ENCODE results near the gene TOM1L1.

Gene TOM1L1

GRCh38 chr17:54982399-54982798 lies 81.7 kb downstream of the TOM1L1 start:
- Histone ChIP-seq H3K36me3 (peaks cover 9% of the 10 kb centered on the region), H3K4me3 (no peak overlapping the region), H3K9me3 (peaks cover 19% of the 10 kb centered on the region), H3K27ac (no peak overlapping the region), H4K20me1 (no peaks in the 10 kb centered on the region), H3K4me2 (no peak overlapping the region), H3K9ac (no peak overlapping the region), H3K27me3 (no peaks in the 10 kb centered on the region), H3K4me1 (no peaks in the 10 kb centered on the region)
- TF ChIP-seq Cebpa-rat (IDR thresholded peaks at IDR 0.05), result no peak

- Histone ChIP-seq H3K36me3 (peaks cover 9% of the 10 kb centered on the region), H4K20me1 (no peaks in the 10 kb centered on the region), H3K27ac (no peak overlapping the region), H3K27me3 (no peaks in the 10 kb centered on the region), H3K4me1 (no peaks in the 10 kb centered on the region), H3K4me2 (no peak overlapping the region), H3K4me3 (no peak overlapping the region), H3K9me3 (peaks cover 19% of the 10 kb centered on the region), H3K9ac (no peak overlapping the region)
- no peak for TF ChIP-seq Cebpa-rat (IDR thresholded peaks at IDR 0.05)
Measured at GRCh38 chr17:54983260-54983659, 82.6 kb downstream of the TOM1L1 start.

- TF ChIP-seq Cebpa-rat (IDR thresholded peaks at IDR 0.05), result no peak
- H3K4me1 ChIP-seq, result no peaks in the 10 kb centered on the region
- no peaks in the 10 kb centered on the region for H3K27me3 ChIP-seq
- H3K4me3 ChIP-seq, result no peak overlapping the region
- H3K9ac ChIP-seq, result no peak overlapping the region
- no peaks in the 10 kb centered on the region for H4K20me1 ChIP-seq
- peaks cover 5% of the 10 kb centered on the region for H3K9me3 ChIP-seq
- H3K27ac ChIP-seq, result no peak overlapping the region
- no peak overlapping the region for H3K4me2 ChIP-seq
- H3K36me3 ChIP-seq, result peaks cover 10% of the 10 kb centered on the region
Measured at GRCh38 chr17:54985476-54985875, 84.8 kb downstream of the TOM1L1 start.

- no peak overlapping the region for H3K4me3 ChIP-seq
- H3K27ac ChIP-seq, result no peak overlapping the region
- H3K4me2 ChIP-seq, result no peak overlapping the region
- no peaks in the 10 kb centered on the region for H4K20me1 ChIP-seq
- no peaks in the 10 kb centered on the region for H3K4me1 ChIP-seq
- H3K36me3 ChIP-seq, result peaks cover 7% of the 10 kb centered on the region; the same call in 1 of the 2 replicates
- no peak overlapping the region for H3K9ac ChIP-seq
- H3K27me3 ChIP-seq, result no peaks in the 10 kb centered on the region
- no peak for TF ChIP-seq Cebpa-rat (IDR thresholded peaks at IDR 0.05)
- no peaks in the 10 kb centered on the region for H3K9me3 ChIP-seq
Measured at GRCh38 chr17:54990118-54990517, 89.5 kb downstream of the TOM1L1 start.

GRCh38 chr17:54991567-54991966 lies 90.9 kb downstream of the TOM1L1 start:
- Histone ChIP-seq H3K27ac (no peak overlapping the region), H3K9ac (no peak overlapping the region), H3K4me3 (no peak overlapping the region), H3K4me1 (no peaks in the 10 kb centered on the region), H3K9me3 (no peaks in the 10 kb centered on the region), H4K20me1 (no peaks in the 10 kb centered on the region), H3K36me3 (peaks cover 7% of the 10 kb centered on the region; the same call in 1 of the 2 replicates), H3K27me3 (no peaks in the 10 kb centered on the region), H3K4me2 (no peak overlapping the region)
- no peak for TF ChIP-seq Cebpa-rat (IDR thresholded peaks at IDR 0.05)

GRCh38 chr17:54992797-54993639 lies 92.4 kb downstream of the TOM1L1 start:
- TF ChIP-seq Cebpa-rat (IDR thresholded peaks at IDR 0.05), result no peak
- Histone ChIP-seq H3K9ac (no peak overlapping the region), H3K4me2 (no peak overlapping the region), H3K9me3 (no peaks in the 10 kb centered on the region), H3K4me1 (no peaks in the 10 kb centered on the region), H3K4me3 (no peak overlapping the region), H3K36me3 (0 out of 2 replicates have a peak, but pooled peaks cover 4% of the 10 kb centered on the region), H3K27me3 (no peaks in the 10 kb centered on the region), H3K27ac (no peak overlapping the region), H4K20me1 (no peaks in the 10 kb centered on the region)

GRCh38 chr17:54996441-54996840 lies 95.8 kb downstream of the TOM1L1 start:
- H3K4me1 ChIP-seq, result no peaks in the 10 kb centered on the region
- H3K27me3 ChIP-seq, result no peaks in the 10 kb centered on the region

GRCh38 chr17:55002458-55002857 lies 101.8 kb downstream of the TOM1L1 start:
- Histone ChIP-seq H3K4me3 (no peak overlapping the region), H3K9ac (no peak overlapping the region), H3K36me3 (peaks cover 8% of the 10 kb centered on the region), H3K4me2 (no peak overlapping the region), H3K4me1 (no peaks in the 10 kb centered on the region), H4K20me1 (no peaks in the 10 kb centered on the region), H3K27me3 (no peaks in the 10 kb centered on the region), H3K27ac (no peak overlapping the region), H3K9me3 (no peaks in the 10 kb centered on the region)
- TF ChIP-seq Cebpa-rat (IDR thresholded peaks at IDR 0.05), result no peak

More at GRCh38 chr17:54996441-54996840, 95.8 kb downstream of the TOM1L1 start:
- H3K9me3 ChIP-seq, result no peaks in the 10 kb centered on the region
- no peaks in the 10 kb centered on the region for H4K20me1 ChIP-seq
- H3K4me3 ChIP-seq, result no peak overlapping the region
- no peak overlapping the region for H3K27ac ChIP-seq
- no peak for TF ChIP-seq Cebpa-rat (IDR thresholded peaks at IDR 0.05)
- no peak overlapping the region for H3K9ac ChIP-seq
- H3K4me2 ChIP-seq, result no peak overlapping the region
- no peaks in the 10 kb centered on the region for H3K36me3 ChIP-seq

- Histone ChIP-seq H3K9me3 (no peaks in the 10 kb centered on the region), H3K36me3 (peaks cover 18% of the 10 kb centered on the region), H3K4me3 (no peak overlapping the region), H3K27me3 (no peaks in the 10 kb centered on the region), H3K4me2 (no peak overlapping the region), H3K27ac (no peak overlapping the region), H3K9ac (no peak overlapping the region), H3K4me1 (no peaks in the 10 kb centered on the region), H4K20me1 (no peaks in the 10 kb centered on the region)
- TF ChIP-seq Cebpa-rat (IDR thresholded peaks at IDR 0.05), result no peak
Measured at GRCh38 chr17:55004484-55004883, 103.8 kb downstream of the TOM1L1 start.

- no peak overlapping the region for H3K9ac ChIP-seq
- H3K4me2 ChIP-seq, result no peak overlapping the region
- H3K36me3 ChIP-seq, result peaks cover 18% of the 10 kb centered on the region
- TF ChIP-seq Cebpa-rat (IDR thresholded peaks at IDR 0.05), result no peak
- H3K27me3 ChIP-seq, result no peaks in the 10 kb centered on the region
- no peaks in the 10 kb centered on the region for H4K20me1 ChIP-seq
- H3K4me1 ChIP-seq, result no peaks in the 10 kb centered on the region
- H3K9me3 ChIP-seq, result no peaks in the 10 kb centered on the region
- no peak overlapping the region for H3K4me3 ChIP-seq
- H3K27ac ChIP-seq, result no peak overlapping the region
Measured at GRCh38 chr17:55005520-55005919, 104.9 kb downstream of the TOM1L1 start.
